Fibroblast of skin of left biceps (primary cell): ENCODE data around the gene RAC3.

ENCODE experiments used
- DNase-seq, 2 experiments: peaks; one replicate each; pipeline ENCODE4 v3.0.0-alpha.2; 2013; ENCODE audit warnings: low read depth in 2 of 2

RAC3 gene

GRCh38 chr17:82031303-82031884 is at the start of gene RAC3:
Gene RAC3, plus strand, starts transcription at chr17:82031678. Its CDS starts 84 bp downstream, at chr17:82031762.
- DNase-seq, result no peak

GRCh38 chr17:81983011-81983638 is 48.4 kb upstream of the RAC3 start:
- no peak for DNase-seq

GRCh38 chr17:81983639-81984373 is 47.7 kb upstream of the RAC3 start:
- DNase-seq, result no peak

DNA sequence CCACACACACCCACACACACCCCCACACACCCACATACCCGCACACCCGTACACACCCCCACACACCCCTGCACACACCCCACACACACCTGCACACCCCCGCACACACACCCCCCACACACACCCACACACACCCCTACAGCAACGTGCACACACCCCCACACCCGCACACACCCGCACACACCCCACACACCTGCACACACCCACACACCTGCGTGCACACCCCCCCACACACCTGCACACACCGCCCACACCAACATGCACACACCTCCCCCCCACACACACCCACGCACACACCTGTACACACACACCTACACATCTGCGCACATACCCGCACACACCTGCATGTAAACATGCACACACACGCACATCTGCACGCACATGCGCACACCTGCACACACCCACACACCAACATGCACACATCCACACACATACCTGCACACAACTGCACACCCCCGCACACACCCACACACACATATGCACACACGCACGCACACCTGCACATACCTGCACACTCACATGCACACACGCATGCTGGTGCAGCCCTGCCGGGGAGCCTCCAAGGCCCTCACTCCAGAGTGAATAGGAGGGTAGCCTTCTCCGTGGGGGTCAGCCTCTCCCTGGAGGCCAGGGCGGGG is 46.6 kb upstream of the RAC3 start:
- DNase-seq, result no peak

DNA sequence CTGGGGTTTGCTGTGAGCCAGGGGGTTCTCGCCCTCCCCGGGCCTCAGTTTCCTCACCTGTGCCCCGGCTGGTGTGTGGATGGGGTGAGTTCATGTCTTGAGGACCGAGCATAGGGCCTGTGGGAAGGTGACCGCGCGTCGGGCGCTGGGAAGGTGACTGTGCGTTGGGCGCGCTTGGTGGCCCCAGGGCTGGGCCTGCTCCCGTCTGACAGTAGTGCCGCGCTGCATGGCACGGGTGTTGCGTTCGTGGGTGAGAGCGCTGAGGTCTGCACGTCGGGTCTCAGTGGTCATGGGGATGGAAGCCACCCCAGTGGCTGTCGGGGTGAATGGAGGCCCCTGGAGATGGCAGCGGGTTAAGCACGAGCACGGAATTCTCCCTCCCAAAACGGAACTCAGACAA is 44.9 kb upstream of the RAC3 start:
- no peak for DNase-seq

DNA sequence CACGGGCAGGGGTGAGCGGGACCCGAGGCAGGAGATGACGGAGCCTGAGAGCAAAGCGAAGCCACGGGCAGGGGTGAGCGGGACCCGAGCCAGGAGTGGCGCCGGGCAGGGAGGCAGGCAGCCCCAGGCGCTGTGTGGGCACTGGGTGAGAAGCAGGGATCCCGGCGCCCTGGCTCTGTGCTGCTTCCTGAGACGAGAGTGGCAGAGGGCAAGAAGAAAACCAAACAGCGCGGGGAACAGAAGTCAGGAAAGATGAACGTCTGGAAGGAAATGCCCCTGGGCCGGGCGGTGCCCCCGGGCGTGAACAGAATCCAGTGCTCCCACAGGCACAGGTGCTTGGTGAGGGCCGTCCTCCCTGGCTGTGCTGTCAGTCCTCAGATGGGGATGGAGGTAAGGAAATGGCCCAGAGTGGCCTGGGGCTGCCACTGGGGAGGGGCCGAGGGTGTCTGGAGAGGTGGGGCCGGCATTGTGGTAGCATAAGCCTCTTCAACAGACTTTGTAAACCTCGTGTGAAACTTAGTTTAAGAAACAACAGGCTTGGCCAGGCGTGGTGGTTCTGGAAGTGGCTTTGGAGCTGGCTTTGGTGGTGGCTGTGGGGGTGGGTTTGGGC is 44.2 kb upstream of the RAC3 start:
- DNase-seq, result no peak

DNA sequence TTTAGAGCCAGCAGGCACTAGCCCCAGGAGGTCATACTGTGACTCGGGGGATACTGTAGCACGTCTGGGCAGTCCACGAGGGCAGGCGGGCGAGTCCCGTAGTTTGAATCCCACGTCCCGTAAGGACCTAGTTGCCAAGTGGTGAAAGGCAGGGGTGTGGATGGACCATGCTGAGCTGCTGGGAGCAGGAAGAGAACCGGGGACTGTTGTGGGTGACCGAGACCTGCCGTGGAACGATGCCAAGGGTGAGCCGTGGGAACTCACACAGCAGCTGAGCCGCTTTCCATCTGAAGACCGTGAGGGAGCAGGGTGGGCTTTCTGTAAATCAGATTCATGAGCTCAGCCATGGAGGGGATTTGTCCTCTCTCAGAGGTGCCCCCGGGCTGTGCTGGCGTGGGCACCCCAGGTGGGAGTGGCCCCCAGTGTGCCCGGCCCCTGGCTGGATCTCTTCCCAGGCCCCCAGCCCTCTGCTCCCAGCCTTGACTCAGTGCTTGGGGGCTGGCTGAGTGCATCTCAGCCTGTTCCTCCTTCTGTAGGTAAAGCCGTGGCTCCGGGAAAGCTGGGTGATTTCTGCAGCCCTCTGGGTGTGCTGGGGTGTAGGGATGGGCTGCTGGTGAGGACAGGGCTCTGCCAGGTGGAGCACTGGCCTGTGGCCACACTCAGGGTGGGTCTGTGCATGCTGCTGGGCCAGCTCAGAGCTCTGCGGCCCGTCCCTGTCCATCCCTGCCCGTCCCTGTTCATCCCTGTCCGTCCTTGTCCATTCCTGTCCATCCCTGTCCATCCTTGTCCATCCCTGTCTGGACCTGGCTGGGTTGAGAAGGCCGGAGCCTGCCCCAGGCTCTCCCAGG is 40.4 kb upstream of the RAC3 start:
- no peak for DNase-seq

- DNase-seq, result no peak
These were observed 39.7 kb upstream of the RAC3 start for GRCh38 chr17:81991684-81992305.

DNA sequence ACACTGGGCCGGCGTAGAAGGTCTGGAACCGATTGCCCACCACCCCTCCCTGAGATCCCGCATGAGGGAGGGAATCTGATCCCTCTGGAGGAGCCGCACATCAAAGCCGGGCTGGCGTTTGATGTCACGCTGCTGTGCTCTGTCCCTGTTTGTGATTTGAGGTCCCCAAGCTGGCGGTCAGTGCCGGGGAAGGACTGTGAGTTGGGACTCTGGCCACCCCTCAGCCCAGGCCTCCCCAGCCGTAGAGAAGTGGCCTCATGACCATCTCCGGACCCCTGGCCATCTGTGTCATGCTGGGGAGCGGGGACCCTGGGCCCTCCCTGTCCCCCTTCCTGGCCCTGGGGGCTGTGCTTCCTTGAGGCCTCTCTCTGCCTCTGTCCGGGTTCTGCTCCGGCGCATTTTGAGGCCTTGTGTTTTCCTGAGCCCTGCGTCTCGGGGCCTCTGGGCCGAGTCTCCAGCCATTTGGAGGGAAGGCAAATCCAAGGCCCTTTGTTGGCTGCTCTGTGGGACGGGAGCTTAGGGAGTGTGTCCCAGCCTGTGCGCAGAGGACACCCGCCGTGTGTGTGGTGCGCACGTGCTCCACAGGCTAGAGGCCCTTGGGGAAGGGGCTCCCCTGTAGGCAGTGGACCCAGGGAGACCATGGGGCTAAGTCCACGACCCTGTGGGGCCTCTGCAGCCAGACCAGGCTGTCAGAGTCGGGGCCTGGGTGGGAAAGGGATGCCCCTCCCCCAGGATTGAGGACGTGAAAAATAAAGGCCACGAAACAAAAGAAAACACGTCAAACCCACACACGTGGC is 39.0 kb upstream of the RAC3 start:
- no peak for DNase-seq

DNA sequence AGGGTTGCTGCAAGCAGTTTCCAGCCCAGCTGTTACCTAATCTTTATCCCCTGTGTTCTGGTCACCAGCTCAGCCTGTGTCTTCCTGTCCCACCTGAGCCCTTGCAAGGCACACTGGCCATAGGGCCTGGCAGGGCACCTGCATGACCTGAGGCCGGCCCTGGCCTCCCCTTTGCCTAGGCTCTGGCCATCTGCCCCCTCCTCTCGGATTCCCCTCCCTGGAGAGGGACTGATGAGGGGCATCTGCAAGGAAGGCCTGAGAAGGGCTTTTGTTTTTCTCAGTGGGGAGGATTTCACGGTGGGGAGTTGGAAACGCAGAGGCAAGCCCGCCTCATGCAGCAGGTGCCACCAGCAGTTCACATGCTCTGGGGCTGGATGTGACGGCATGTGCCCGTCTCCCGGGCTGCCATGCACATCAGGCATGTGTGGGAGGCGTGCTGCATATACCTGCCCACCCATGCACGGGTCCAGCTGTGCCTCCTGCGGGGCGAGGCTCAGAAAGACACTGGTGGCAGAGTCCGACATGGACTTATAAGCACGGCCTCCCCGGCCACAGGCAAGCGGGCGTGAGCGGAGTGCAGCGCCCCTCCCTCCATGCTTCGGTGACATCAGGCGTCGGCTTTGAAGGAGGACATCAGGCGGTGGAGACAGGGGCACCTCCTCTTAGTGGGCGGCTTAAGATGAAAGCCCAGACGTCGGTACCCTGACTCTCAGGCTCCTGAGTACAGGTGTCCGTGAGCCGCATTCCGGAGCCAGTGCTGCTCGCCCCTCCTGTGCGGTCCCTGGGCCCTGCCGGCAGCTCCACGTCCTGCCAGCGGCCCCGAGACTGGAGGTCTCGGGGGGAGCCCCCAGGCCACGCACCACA is 37.5 kb upstream of the RAC3 start:
- DNase-seq, result no peak

GRCh38 chr17:81994593-81995462 is 36.6 kb upstream of the RAC3 start:
- no peak for DNase-seq

- no peak for DNase-seq
These were observed 35.8 kb upstream of the RAC3 start for GRCh38 chr17:81995463-81996231.

GRCh38 chr17:81996232-81996756 is 35.2 kb upstream of the RAC3 start:
- DNase-seq, result no peak

- no peak for DNase-seq
These were observed 34.6 kb upstream of the RAC3 start for GRCh38 chr17:81996757-81997441.

DNA sequence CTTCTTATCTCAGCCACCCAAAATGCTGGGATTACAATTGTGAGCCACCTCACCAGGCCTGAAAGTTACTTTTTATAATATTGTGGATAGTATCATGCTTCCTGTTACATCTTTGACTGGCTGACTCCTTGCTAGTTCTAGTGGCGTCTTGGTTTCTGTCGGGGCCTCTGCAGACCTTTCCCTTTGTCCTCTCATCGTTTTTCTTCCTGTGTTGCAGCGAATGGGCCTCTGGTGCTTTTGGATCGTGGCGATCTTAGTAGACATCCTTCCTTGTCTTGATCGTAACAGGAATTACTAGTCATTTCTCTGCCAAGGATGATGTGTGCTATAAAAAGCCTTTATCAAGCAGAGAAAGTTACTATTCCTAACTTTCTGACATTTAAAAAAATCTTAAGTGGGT is 33.3 kb upstream of the RAC3 start:
- no peak for DNase-seq

DNA sequence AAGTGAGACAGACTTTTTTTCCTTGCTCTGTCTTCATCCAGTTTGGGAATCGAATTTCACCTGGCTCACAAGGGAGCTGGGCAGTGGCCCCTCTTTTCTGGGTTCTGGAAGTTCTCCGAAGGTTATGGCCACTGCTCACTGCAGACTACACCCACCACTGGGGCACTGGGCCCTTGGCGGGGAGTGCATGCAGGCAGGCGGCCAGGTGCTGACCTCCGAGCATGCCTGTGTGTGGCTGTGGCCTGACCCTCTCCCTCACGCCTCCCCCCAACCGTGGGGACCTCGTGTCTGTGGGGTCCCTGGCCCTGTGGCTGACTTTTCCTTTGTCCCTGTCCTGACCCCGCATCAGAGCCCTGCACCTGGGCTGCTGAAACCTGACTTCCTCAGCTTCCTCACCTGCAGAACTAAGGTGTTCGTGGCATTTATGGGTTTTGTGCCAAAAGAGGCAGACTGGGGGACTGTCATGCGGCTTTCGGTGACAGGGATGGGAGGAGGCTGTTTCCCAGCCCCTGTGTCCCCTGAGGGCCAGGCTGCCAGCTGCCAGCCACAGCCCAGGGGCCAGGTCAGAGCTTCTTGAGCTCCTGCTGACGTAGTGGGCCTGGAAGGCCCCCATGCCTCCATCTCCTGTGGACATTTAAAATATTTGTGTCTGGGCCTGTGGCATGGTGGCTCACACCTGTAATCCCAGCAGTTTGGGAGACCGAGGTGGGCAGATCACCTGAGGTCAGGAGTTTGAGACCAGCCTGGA is 32.6 kb upstream of the RAC3 start:
- DNase-seq, result no peak
